PC-3 (cell line): ENCODE measurements around the gene BTBD6.

ENCODE experiments used
- CTCF ChIP-seq: fragments of 300-600 bp; sonication (generic); conservative IDR thresholded peaks from 2 replicates; pipeline ENCODE4 v1.5.1; 2017; ENCODE audit warnings: antibody characterized with exemption, low read depth, mild to moderate bottlenecking, low read length
- EZH2phosphoT487 ChIP-seq: fragments of 300-600 bp; sonication (generic); IDR thresholded peaks from 2 replicates; pipeline ENCODE4 v1.6.1; 2018; ENCODE audit warnings: mild to moderate bottlenecking, antibody characterized with exemption, low read length, borderline replicate concordance

DNA sequence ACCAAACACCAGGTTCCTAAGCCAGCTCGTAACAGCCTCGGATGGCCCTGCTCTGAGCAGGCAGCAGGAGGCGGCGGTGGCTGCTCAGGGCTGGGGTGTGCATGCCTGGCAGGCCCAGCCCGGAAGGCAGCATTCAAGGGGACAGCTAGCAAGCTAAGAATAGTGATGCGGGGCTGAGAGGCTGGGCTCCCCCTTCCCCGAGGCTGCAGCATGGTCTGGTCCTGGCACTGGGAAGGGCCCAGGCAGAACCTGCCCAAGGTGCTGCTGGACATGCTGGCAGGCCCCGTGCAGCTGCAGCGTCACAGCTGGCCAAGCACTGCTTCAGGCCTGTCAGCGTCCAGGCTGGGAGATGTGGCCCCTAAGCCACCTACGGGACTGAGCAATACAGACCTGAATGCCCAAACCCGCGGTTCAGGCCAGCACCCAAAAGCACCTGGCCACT lies 40.9 kb upstream of the BTBD6 start:
- no peak; the same call in 1 of the 2 replicates for TF ChIP-seq CTCF
- no peak for TF ChIP-seq EZH2phosphoT487
